ENCODE measurements around the gene SERPINB8. TPM values are rescaled to one million over a fixed set of nuclear protein-coding genes. Genes with fewer than 3 reads are reported as not detected.

The SERPINB8 gene
- total RNA-seq, 4 donors from 2014 or later = 49.0 to 100 (median 73.8) TPM

- H3K4me3 ChIP-seq (ENCODE audit: low read depth, poor library complexity, severe bottlenecking) = no peak overlapping the region
- TF ChIP-seq POLR2A (IDR thresholded peaks at IDR 0.05) (no peak), CTCF (IDR thresholded peaks at IDR 0.05) (peak in 1 of 3 donors; percentile 34)
- WGBS, 2 donors = 33 to 36% methylated on average over 1 of the region's 1 CpG
- no peak for DNase-seq (ENCODE audit: low spot score in 2 of 2)
- intact Hi-C loops (cut with DNase I; ENCODE audit: low total_unique reads) = no loop called here
These were observed 6.1 kb upstream of the SERPINB8 start for GRCh38 chr18:63963615-63964256.

- TF ChIP-seq CTCF (IDR thresholded peaks at IDR 0.05) (no peak), POLR2A (IDR thresholded peaks at IDR 0.05) (no peak)
- intact Hi-C loops (cut with DNase I; ENCODE audit: low total_unique reads) = no loop called here
- no peak for DNase-seq (ENCODE audit: low spot score in 2 of 2)
- H3K4me3 ChIP-seq (ENCODE audit: low read depth, poor library complexity, severe bottlenecking) = no peak overlapping the region
These were observed 5.0 kb upstream of the SERPINB8 start for GRCh38 chr18:63964908-63965307.

GRCh38 chr18:63965716-63966330 is 4.1 kb upstream of the SERPINB8 start:
- DNase-seq (ENCODE audit: low spot score in 2 of 2) = no peak
- intact Hi-C loops (cut with DNase I; ENCODE audit: low total_unique reads) = no loop called here
- TF ChIP-seq POLR2A (IDR thresholded peaks at IDR 0.05) (no peak), CTCF (IDR thresholded peaks at IDR 0.05) (no peak)
- WGBS, 2 donors = 74 to 85% methylated on average over 5 of the region's 5 CpGs
- no peak overlapping the region for H3K4me3 ChIP-seq (ENCODE audit: low read depth, poor library complexity, severe bottlenecking)

- TF ChIP-seq POLR2A (IDR thresholded peaks at IDR 0.05) (no peak), CTCF (IDR thresholded peaks at IDR 0.05) (no peak)
- H3K4me3 ChIP-seq (ENCODE audit: low read depth, poor library complexity, severe bottlenecking) = peak overlapping the region; percentile 74
- intact Hi-C loops (cut with DNase I; ENCODE audit: low total_unique reads) = no loop called here
- WGBS, 2 donors = 17 to 18% methylated on average over 18 of the region's 18 CpGs
- peak in 1 of 2 donors; percentile 90 for DNase-seq (ENCODE audit: low spot score in 2 of 2)
These were observed 926 bp downstream of the SERPINB8 start for GRCh38 chr18:63970809-63971205.

- TF ChIP-seq POLR2A (IDR thresholded peaks at IDR 0.05) (no peak), CTCF (IDR thresholded peaks at IDR 0.05) (no peak)
- intact Hi-C loops (cut with DNase I; ENCODE audit: low total_unique reads) = no loop called here
- no peak overlapping the region for H3K4me3 ChIP-seq (ENCODE audit: low read depth, poor library complexity, severe bottlenecking)
- 54 to 69% methylated on average over 13 of the region's 13 CpGs for WGBS, 2 donors
- no peak for DNase-seq (ENCODE audit: low spot score in 2 of 2)
These were observed 1.6 kb downstream of the SERPINB8 start for GRCh38 chr18:63971320-63972001.
